ENCODE measurements around the gene SCEL.

The SCEL gene

GRCh38 chr13:77494226-77494625, 41.3 kb upstream of the SCEL start:
- Histone ChIP-seq H3K4me3 (replicated peaks; ENCODE audit: insufficient read depth, low read length) (no peak overlapping the region), H3K27me3 (ENCODE audit: insufficient read depth, poor library complexity, severe bottlenecking) (no peaks in the 10 kb centered on the region), H3K27ac (replicated peaks) (no peak overlapping the region)
- DNase-seq (ENCODE audit: low read depth in 1 of 2, low spot score in 1 of 2) = no peak
- TF ChIP-seq SPI1 (IDR thresholded peaks at IDR 0.05; ENCODE audit: borderline replicate concordance, low read depth) = no peak
- TF ChIP-seq, protein P1, sequence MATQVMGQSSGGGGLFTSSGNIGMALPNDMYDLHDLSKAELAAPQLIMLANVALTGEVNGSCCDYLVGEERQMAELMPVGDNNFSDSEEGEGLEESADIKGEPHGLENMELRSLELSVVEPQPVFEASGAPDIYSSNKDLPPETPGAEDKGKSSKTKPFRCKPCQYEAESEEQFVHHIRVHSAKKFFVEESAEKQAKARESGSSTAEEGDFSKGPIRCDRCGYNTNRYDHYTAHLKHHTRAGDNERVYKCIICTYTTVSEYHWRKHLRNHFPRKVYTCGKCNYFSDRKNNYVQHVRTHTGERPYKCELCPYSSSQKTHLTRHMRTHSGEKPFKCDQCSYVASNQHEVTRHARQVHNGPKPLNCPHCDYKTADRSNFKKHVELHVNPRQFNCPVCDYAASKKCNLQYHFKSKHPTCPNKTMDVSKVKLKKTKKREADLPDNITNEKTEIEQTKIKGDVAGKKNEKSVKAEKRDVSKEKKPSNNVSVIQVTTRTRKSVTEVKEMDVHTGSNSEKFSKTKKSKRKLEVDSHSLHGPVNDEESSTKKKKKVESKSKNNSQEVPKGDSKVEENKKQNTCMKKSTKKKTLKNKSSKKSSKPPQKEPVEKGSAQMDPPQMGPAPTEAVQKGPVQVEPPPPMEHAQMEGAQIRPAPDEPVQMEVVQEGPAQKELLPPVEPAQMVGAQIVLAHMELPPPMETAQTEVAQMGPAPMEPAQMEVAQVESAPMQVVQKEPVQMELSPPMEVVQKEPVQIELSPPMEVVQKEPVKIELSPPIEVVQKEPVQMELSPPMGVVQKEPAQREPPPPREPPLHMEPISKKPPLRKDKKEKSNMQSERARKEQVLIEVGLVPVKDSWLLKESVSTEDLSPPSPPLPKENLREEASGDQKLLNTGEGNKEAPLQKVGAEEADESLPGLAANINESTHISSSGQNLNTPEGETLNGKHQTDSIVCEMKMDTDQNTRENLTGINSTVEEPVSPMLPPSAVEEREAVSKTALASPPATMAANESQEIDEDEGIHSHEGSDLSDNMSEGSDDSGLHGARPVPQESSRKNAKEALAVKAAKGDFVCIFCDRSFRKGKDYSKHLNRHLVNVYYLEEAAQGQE (IDR thresholded peaks at IDR 0.05; ENCODE audit: insufficient replicate concordance, low read depth) = no peak
- TF ChIP-seq, protein P2, sequence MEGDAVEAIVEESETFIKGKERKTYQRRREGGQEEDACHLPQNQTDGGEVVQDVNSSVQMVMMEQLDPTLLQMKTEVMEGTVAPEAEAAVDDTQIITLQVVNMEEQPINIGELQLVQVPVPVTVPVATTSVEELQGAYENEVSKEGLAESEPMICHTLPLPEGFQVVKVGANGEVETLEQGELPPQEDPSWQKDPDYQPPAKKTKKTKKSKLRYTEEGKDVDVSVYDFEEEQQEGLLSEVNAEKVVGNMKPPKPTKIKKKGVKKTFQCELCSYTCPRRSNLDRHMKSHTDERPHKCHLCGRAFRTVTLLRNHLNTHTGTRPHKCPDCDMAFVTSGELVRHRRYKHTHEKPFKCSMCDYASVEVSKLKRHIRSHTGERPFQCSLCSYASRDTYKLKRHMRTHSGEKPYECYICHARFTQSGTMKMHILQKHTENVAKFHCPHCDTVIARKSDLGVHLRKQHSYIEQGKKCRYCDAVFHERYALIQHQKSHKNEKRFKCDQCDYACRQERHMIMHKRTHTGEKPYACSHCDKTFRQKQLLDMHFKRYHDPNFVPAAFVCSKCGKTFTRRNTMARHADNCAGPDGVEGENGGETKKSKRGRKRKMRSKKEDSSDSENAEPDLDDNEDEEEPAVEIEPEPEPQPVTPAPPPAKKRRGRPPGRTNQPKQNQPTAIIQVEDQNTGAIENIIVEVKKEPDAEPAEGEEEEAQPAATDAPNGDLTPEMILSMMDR (IDR thresholded peaks at IDR 0.05; ENCODE audit: insufficient read depth, low read length) = no peak
- no peak for TF ChIP-seq POLR2AphosphoS5 (IDR thresholded peaks at IDR 0.05; ENCODE audit: low read depth)
- TF ChIP-seq GABPA (IDR thresholded peaks at IDR 0.05; ENCODE audit: low read depth) = no peak

GRCh38 chr13:77497350-77497749, 38.2 kb upstream of the SCEL start:
- Histone ChIP-seq H3K4me3 (replicated peaks; ENCODE audit: insufficient read depth, low read length) (no peak overlapping the region), H3K27ac (replicated peaks) (no peak overlapping the region), H3K27me3 (ENCODE audit: insufficient read depth, poor library complexity, severe bottlenecking) (no peaks in the 10 kb centered on the region)
- DNase-seq (ENCODE audit: low read depth in 1 of 2, low spot score in 1 of 2) = no peak
- TF ChIP-seq, protein P2 (IDR thresholded peaks at IDR 0.05; ENCODE audit: insufficient read depth, low read length) = no peak
- TF ChIP-seq POLR2AphosphoS5 (IDR thresholded peaks at IDR 0.05; ENCODE audit: low read depth) = no peak
- TF ChIP-seq SPI1 (IDR thresholded peaks at IDR 0.05; ENCODE audit: borderline replicate concordance, low read depth) = no peak

- Histone ChIP-seq H3K27me3 (ENCODE audit: insufficient read depth, poor library complexity, severe bottlenecking) (no peaks in the 10 kb centered on the region), H3K27ac (replicated peaks) (no peak overlapping the region), H3K4me3 (replicated peaks; ENCODE audit: insufficient read depth, low read length) (no peak overlapping the region)
- TF ChIP-seq GABPA (IDR thresholded peaks at IDR 0.05; ENCODE audit: low read depth) (no peak), SPI1 (IDR thresholded peaks at IDR 0.05; ENCODE audit: borderline replicate concordance, low read depth) (no peak), POLR2AphosphoS5 (IDR thresholded peaks at IDR 0.05; ENCODE audit: low read depth) (no peak)
- TF ChIP-seq, protein P2 (IDR thresholded peaks at IDR 0.05; ENCODE audit: insufficient read depth, low read length) = no peak
- TF ChIP-seq, protein P1 (IDR thresholded peaks at IDR 0.05; ENCODE audit: insufficient replicate concordance, low read depth) = no peak
- DNase-seq (ENCODE audit: low read depth in 1 of 2, low spot score in 1 of 2) = no peak
Observed at GRCh38 chr13:77497835-77498234, 37.7 kb upstream of the SCEL start.

DNA sequence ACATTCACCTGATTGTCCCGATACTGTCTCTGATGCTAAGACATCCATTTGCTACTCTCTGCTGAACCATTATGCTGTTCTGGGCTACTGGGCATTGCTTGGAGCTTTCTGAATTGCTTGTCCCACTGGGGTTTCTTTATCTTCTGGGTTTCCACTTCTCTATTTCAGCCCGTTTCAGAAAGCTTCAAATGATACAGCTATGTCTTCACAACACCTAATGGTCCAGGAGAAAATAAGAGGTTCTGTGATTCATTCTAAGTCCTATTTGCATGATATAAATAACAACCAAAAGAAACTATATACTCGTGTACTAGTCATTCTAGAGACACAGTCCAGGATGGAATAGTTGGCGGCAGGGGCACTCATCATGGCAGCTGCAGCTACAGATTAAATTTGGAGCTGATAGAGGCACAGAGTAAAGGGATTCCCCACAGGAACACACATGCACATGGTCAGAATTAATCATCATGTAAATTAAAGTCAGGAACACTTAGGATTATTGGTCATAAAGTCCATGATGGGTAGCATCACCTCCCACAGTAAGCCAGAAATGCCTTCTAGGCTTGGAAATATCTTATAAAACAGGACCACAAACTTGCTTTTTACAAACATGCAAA, 33.3 kb upstream of the SCEL start:
- Histone ChIP-seq H3K4me3 (replicated peaks; ENCODE audit: insufficient read depth, low read length) (no peak overlapping the region), H3K27ac (replicated peaks) (no peak overlapping the region), H3K27me3 (ENCODE audit: insufficient read depth, poor library complexity, severe bottlenecking) (no peaks in the 10 kb centered on the region)
- TF ChIP-seq GABPA (IDR thresholded peaks at IDR 0.05; ENCODE audit: low read depth) (no peak), POLR2AphosphoS5 (IDR thresholded peaks at IDR 0.05; ENCODE audit: low read depth) (no peak), SPI1 (IDR thresholded peaks at IDR 0.05; ENCODE audit: borderline replicate concordance, low read depth) (no peak)
- TF ChIP-seq, protein P1 (IDR thresholded peaks at IDR 0.05; ENCODE audit: insufficient replicate concordance, low read depth) = no peak
- TF ChIP-seq, protein P2 (IDR thresholded peaks at IDR 0.05; ENCODE audit: insufficient read depth, low read length) = no peak
- DNase-seq (ENCODE audit: low read depth in 1 of 2, low spot score in 1 of 2) = no peak
